T-helper 1 cell treated with Interleukin-12 subunit alpha and Interleukin-12 subunit beta and Interleukin-4 antibody, amounts not matched to agents 30 ng/mL and 1 ng/mL, for 36 hours (primary cell): ENCODE data around the gene CD34. TPM values are rescaled to one million over a fixed set of nuclear protein-coding genes. Genes with fewer than 3 reads are reported as not detected.

Experiments
- intact Hi-C: fragments of 100-400 bp; cut with micrococcal nuclease; formaldehyde crosslinking; loops from one replicate; pipeline ENCODE4 v1.15.1; 2024
- total RNA-seq: library from RNA; stranded (reverse); gene quantifications from 2 replicates; pipeline ENCODE4 v1.2.3, GENCODE V29; 2022

Gene CD34
- total RNA-seq, 1 donor from 2014 or later = not detected

- intact Hi-C loops = no loop called here
These were observed 72.5 kb downstream of the CD34 start for GRCh38 chr1:207838156-207839082.

- intact Hi-C loops = no loop called here
These were observed 73.3 kb downstream of the CD34 start for GRCh38 chr1:207837673-207838072.

GRCh38 chr1:207836591-207837347 lies 74.2 kb downstream of the CD34 start:
- intact Hi-C loops = no loop called here

GRCh38 chr1:207835958-207836357 lies 75.0 kb downstream of the CD34 start:
- intact Hi-C loops = no loop called here

GRCh38 chr1:207833956-207834660 lies 76.8 kb downstream of the CD34 start:
- intact Hi-C loops = no loop called here

- intact Hi-C loops = no loop called here
These were observed 77.5 kb downstream of the CD34 start for GRCh38 chr1:207833381-207833780.

- intact Hi-C loops = loop anchor here (1.0 kb wide), 2 partner anchors 8 to 36 kb away; no protein-coding TSS in a partner anchor
These were observed 78.1 kb downstream of the CD34 start for GRCh38 chr1:207832796-207833195.

- intact Hi-C loops = loop anchor here (1.0 kb wide), 2 partner anchors 7 to 37 kb away; no protein-coding TSS in a partner anchor
These were observed 79.2 kb downstream of the CD34 start for GRCh38 chr1:207831517-207832327.

Other genes starting within 250 kb of the CD34 start
- 114 and 118 TPM in 2 replicates for gene CD46, start 159.1 kb downstream of the CD34 start, total RNA-seq